ENCODE results near the gene SET.

DNA sequence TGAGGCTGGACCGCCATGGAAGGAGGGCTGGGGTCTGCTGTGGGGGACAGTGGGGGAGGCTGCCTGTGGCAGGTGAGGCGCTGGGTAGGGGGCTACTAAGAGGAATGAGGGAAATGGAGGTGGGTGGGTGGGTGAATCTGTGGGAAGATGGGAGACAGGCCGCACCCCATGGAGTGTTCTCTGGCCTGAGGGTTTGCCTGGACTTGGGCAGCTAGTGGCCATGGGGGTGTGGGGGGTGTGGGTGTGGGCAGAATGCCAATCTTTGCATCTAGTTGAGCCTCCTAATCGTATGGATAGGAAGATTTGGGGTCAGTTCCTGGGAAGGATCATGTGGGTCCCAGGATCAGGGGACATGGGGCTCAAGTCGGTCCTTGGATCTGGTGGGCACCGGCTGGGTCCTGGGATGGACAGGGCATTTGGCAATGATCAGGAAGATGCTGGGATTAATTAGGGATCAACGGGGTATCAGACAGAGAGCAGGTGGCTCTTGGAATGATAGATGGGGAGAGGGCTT lies 34.4 kb downstream of the SET start:
- TF ChIP-seq, protein P1, sequence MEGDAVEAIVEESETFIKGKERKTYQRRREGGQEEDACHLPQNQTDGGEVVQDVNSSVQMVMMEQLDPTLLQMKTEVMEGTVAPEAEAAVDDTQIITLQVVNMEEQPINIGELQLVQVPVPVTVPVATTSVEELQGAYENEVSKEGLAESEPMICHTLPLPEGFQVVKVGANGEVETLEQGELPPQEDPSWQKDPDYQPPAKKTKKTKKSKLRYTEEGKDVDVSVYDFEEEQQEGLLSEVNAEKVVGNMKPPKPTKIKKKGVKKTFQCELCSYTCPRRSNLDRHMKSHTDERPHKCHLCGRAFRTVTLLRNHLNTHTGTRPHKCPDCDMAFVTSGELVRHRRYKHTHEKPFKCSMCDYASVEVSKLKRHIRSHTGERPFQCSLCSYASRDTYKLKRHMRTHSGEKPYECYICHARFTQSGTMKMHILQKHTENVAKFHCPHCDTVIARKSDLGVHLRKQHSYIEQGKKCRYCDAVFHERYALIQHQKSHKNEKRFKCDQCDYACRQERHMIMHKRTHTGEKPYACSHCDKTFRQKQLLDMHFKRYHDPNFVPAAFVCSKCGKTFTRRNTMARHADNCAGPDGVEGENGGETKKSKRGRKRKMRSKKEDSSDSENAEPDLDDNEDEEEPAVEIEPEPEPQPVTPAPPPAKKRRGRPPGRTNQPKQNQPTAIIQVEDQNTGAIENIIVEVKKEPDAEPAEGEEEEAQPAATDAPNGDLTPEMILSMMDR (IDR thresholded peaks at IDR 0.05): no peak
- no peak for TF ChIP-seq POLR2A (IDR thresholded peaks at IDR 0.05)

All from Peyer's patch (tissue), 4 donors.